PC-9 (cell line): Measurements from ENCODE around the gene PLVAP. TPM values are rescaled to one million over a fixed set of nuclear protein-coding genes. Genes with fewer than 3 reads are reported as not detected.
A peak's percentile ranks its signal among the peaks of the same experiment; 100 is the strongest.

Source experiments
- BruUV-seq: library from RNA; stranded (reverse); fragments of 400-500 nt; replicated peaks from 2 replicates; lab custom pipeline; 2021; lab: Mats Ljungman, UMichigan
- CTCF ChIA-PET: fragments of 300-600 bp; sonication (Branson Sonifier 250); formaldehyde crosslinking; loops from one replicate; lab custom pipeline; 2022; ENCODE audit warnings: antibody characterized with exemption; lab: Charles Lee
- POLR2A ChIA-PET: fragments of 300-600 bp; sonication (Branson Sonifier 250); formaldehyde crosslinking; loops from one replicate; lab custom pipeline; 2022; ENCODE audit warnings: antibody characterized with exemption; ENCODE audit not compliant: unreplicated experiment; lab: Charles Lee
- DNase-seq, 2 experiments: peaks; one replicate each; pipeline versions ENCODE4 v3.0.0 to v3.0.0-alpha.2; 2015 to 2022; ENCODE audit warnings: mixed read lengths in 1 of 2
- H2AFZ ChIP-seq: fragments of 200-600 bp; sonication (generic); 2 replicates; pipeline ENCODE4 v1.8.1; 2017; ENCODE audit warnings: antibody characterized with exemption
- H3F3A ChIP-seq: fragments of 200-600 bp; sonication (generic); 2 replicates; pipeline ENCODE4 v1.8.1; 2017; ENCODE audit warnings: antibody characterized with exemption, mild to moderate bottlenecking, low read depth; ENCODE audit not compliant: insufficient read depth
- H3K27ac ChIP-seq: fragments of 200-600 bp; sonication (generic); 2 replicates; pipeline ENCODE4 v1.6.1; 2016; ENCODE audit warnings: mixed run types
- H3K27me3 ChIP-seq: fragments of 200-600 bp; sonication (generic); 2 replicates; pipeline ENCODE4 v1.6.1; 2016; ENCODE audit warnings: low read depth, mixed run types; ENCODE audit not compliant: insufficient read depth
- H3K36me3 ChIP-seq: fragments of 200-600 bp; sonication (generic); 2 replicates; pipeline ENCODE4 v1.6.1; 2016; ENCODE audit warnings: low read depth, mixed run types
- H3K4me1 ChIP-seq: fragments of 200-600 bp; sonication (generic); replicated peaks from 2 replicates; pipeline ENCODE4 v1.6.1; 2016; ENCODE audit warnings: mixed run types; ENCODE audit not compliant: insufficient read depth
- H3K4me2 ChIP-seq: fragments of 200-600 bp; sonication (generic); 2 replicates; pipeline ENCODE4 v1.6.1; 2017; ENCODE audit warnings: mixed run types
- H3K4me3 ChIP-seq: fragments of 200-600 bp; sonication (generic); 2 replicates; pipeline ENCODE4 v1.6.1; 2016; ENCODE audit warnings: mixed run types
- H3K79me2 ChIP-seq: fragments of 200-600 bp; sonication (generic); 2 replicates; pipeline ENCODE4 v1.6.1; 2017; ENCODE audit warnings: low read depth, mixed run types
- H3K9me2 ChIP-seq: fragments of 200-600 bp; sonication (generic); 2 replicates; pipeline ENCODE4 v1.8.1; 2017; ENCODE audit warnings: mild to moderate bottlenecking; ENCODE audit not compliant: insufficient read depth
- H3K9me3 ChIP-seq: fragments of 200-600 bp; sonication (generic); 2 replicates; pipeline ENCODE4 v1.8.1; 2016; ENCODE audit warnings: low read depth; ENCODE audit not compliant: insufficient read depth
- H4K20me1 ChIP-seq: fragments of 200-600 bp; sonication (generic); 2 replicates; pipeline ENCODE4 v1.8.1; 2017; ENCODE audit not compliant: insufficient read depth
- CTCF ChIP-seq: fragments of 200-600 bp; sonication (generic); conservative IDR thresholded peaks from 2 replicates; pipeline ENCODE4 v1.6.1; 2017; ENCODE audit warnings: mixed run types, antibody characterized with exemption, mild to moderate bottlenecking, moderate library complexity
- EZH2 ChIP-seq: fragments of 200-600 bp; sonication (generic); IDR thresholded peaks from 2 replicates; pipeline ENCODE4 v1.8.0; 2017; ENCODE audit warnings: antibody characterized with exemption, low read depth
- intact Hi-C: fragments of 100-400 bp; cut with micrococcal nuclease; formaldehyde crosslinking; loops from one replicate; pipeline ENCODE4 v1.10.0; 2022; ENCODE audit not compliant: unreplicated experiment
- total RNA-seq: library from RNA; stranded (reverse); gene quantifications from 2 replicates; pipeline ENCODE4 v1.2.3, GENCODE V29; 2021

Gene PLVAP
- total RNA-seq, 1 experiment from 2014 or later = not detected

DNA sequence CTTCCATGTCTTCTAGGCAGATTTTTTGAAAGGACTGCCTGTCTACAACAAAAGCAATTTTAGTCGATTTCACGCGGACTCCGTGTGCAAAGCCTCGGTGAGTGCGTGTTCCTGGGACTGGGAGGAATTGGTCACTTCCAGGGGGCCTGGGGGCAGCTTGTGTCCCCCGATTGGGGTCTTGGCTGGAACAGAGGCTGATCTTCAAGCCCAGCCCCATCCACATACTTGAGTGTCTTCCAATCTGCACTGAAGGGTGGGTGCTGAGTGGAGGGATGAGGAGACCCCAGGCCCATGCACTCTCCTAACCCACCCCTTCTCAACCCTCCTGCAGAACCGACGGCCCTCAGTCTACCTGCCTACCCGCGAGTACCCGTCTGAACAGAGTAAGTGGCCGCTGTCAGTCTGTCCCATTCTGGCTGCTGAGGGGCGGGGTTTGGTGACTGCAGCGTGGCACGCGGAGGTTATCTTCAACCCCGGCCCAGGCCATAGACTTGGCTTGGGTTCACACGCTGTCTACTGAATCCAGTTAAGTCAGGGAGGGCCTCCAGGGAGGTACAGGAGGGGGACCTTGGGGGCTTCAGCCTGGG, 63.0 kb downstream of the PLVAP start:
- no peak overlapping the region for H3K4me2 ChIP-seq
- peaks cover 71% of the 10 kb centered on the region for H3K79me2 ChIP-seq
- no peak overlapping the region for H3K4me3 ChIP-seq
- TF ChIP-seq CTCF (no peak), EZH2 (no peak)
- no peak overlapping the region for H2AFZ ChIP-seq
- intact Hi-C loops = no loop called here
- no peak for DNase-seq
- H3K27me3 ChIP-seq = no peaks in the 10 kb centered on the region
- peaks cover 12% of the 10 kb centered on the region for H4K20me1 ChIP-seq
- ChIA-PET CTCF (no interaction called here), POLR2A (no interaction called here)
- peaks cover 43% of the 10 kb centered on the region for H3K4me1 ChIP-seq
- no peaks in the 10 kb centered on the region for H3K9me2 ChIP-seq
- peaks cover 55% of the 10 kb centered on the region for H3F3A ChIP-seq
- BruUV-seq = no TSS peak
- no peak overlapping the region for H3K27ac ChIP-seq
- H3K36me3 ChIP-seq = peaks cover 33% of the 10 kb centered on the region
- H3K9me3 ChIP-seq = no peaks in the 10 kb centered on the region

GRCh38 chr19:17312189-17313113, 64.7 kb downstream of the PLVAP start:
- Histone ChIP-seq H3K4me3 (peak overlapping the region; percentile 46), H3K9me3 (no peaks in the 10 kb centered on the region), H4K20me1 (peaks cover 12% of the 10 kb centered on the region), H3K36me3 (peaks cover 26% of the 10 kb centered on the region), H3K9me2 (no peaks in the 10 kb centered on the region), H3K27ac (peak overlapping the region; percentile 65), H3K4me2 (peak overlapping the region; percentile 85), H2AFZ (no peak overlapping the region), H3K27me3 (no peaks in the 10 kb centered on the region), H3F3A (peaks cover 56% of the 10 kb centered on the region), H3K79me2 (peaks cover 61% of the 10 kb centered on the region), H3K4me1 (peaks cover 37% of the 10 kb centered on the region)
- DNase-seq = no peak
- no peak for TF ChIP-seq CTCF
- no peak for TF ChIP-seq EZH2
- POLR2A ChIA-PET = interaction anchor here (0.6 to 0.8 kb wide), 3 partner anchors 76 to 548 kb away, joined by 4 to 9 read pairs (median 4); no protein-coding TSS in a partner anchor
- CTCF ChIA-PET = interaction anchor here (0.6 to 1.7 kb wide), 2 partner anchors 20 to 54 kb away, joined by 3 to 8 read pairs; no protein-coding TSS in a partner anchor
- no TSS peak for BruUV-seq
- intact Hi-C loops = no loop called here

GRCh38 chr19:17311455-17312188, 65.5 kb downstream of the PLVAP start:
- Histone ChIP-seq H3K9me3 (no peaks in the 10 kb centered on the region), H3F3A (peaks cover 50% of the 10 kb centered on the region), H3K36me3 (peaks cover 21% of the 10 kb centered on the region), H3K27ac (peak overlapping the region; percentile 65), H3K4me1 (peaks cover 39% of the 10 kb centered on the region), H3K9me2 (no peaks in the 10 kb centered on the region), H3K4me3 (peak overlapping the region; percentile 46; the same call in 1 of the 2 replicates), H3K4me2 (peak overlapping the region; percentile 85), H4K20me1 (peaks cover 12% of the 10 kb centered on the region), H2AFZ (no peak overlapping the region), H3K27me3 (no peaks in the 10 kb centered on the region), H3K79me2 (peaks cover 69% of the 10 kb centered on the region)
- intact Hi-C loops = no loop called here
- DNase-seq = peak; percentile 78 to 90
- TF ChIP-seq CTCF (no peak), EZH2 (no peak)
- BruUV-seq = no TSS peak
- POLR2A ChIA-PET = interaction anchor here (0.6 to 0.8 kb wide), 3 partner anchors 75 to 549 kb away, joined by 4 to 9 read pairs (median 4); no protein-coding TSS in a partner anchor
- CTCF ChIA-PET = interaction anchor here (1.7 kb wide), 1 partner anchor 19 kb away, joined by 8 read pairs; no protein-coding TSS in a partner anchor
